GM19238 (cell line): ENCODE measurements around the gene IREB2.
"Not testable (repeated sequence)": the region's sequence is repeated elsewhere in the genome, so short reads cannot be mapped to it uniquely, and the experiment has no call there.

Experiments used
- DNase-seq: peaks from one replicate; pipeline ENCODE4 v3.0.0; 2011; ENCODE audit warnings: low spot score; ENCODE audit not compliant: insufficient read length

Gene IREB2, protein sequence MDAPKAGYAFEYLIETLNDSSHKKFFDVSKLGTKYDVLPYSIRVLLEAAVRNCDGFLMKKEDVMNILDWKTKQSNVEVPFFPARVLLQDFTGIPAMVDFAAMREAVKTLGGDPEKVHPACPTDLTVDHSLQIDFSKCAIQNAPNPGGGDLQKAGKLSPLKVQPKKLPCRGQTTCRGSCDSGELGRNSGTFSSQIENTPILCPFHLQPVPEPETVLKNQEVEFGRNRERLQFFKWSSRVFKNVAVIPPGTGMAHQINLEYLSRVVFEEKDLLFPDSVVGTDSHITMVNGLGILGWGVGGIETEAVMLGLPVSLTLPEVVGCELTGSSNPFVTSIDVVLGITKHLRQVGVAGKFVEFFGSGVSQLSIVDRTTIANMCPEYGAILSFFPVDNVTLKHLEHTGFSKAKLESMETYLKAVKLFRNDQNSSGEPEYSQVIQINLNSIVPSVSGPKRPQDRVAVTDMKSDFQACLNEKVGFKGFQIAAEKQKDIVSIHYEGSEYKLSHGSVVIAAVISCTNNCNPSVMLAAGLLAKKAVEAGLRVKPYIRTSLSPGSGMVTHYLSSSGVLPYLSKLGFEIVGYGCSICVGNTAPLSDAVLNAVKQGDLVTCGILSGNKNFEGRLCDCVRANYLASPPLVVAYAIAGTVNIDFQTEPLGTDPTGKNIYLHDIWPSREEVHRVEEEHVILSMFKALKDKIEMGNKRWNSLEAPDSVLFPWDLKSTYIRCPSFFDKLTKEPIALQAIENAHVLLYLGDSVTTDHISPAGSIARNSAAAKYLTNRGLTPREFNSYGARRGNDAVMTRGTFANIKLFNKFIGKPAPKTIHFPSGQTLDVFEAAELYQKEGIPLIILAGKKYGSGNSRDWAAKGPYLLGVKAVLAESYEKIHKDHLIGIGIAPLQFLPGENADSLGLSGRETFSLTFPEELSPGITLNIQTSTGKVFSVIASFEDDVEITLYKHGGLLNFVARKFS

DNA sequence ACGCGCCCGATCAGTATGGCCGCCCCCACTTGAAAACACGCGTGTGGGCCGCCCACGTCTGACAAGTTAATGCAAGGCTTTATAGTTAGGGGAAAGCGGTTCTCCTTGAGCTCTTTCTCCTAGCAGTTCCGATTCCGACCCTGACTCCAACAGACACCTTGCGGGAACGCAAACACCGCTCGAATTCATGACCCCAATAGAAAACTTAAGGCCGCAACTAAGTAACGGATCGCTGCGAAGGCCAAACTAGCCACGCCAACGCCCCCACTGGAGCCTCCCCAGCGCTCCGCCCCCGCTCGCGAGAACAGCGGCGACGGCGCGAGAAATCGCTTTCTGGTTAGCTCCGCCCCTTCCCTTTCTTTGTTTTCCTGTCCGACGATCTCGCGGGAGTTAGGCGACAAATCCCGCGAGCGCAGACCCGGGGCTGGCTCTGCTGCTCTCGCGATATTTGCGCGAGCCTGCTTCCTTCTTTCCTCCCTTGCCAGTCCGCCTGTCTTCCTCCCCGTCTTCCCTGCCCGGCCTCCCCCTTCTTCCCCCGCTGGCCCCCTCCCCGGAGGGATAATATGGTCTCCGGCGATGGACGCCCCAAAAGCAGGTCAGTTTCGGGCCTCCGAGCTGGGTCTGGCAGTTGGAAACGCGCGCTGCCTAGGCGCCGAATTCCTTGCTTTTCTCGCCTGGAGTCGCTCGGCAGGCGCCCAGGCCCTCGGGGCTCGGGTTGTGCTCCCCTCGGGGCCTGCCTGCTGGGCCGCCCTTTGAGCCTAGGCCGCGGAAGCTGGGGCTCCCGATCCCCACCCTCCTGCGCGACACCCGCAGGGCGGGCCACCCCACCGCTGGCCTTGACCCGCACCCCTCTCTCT is at the start of gene IREB2:
Gene IREB2 (plus strand): TSS at position 455 of the 857 bp plus-strand sequence. CDS start 122 bp downstream, at position 577.
- DNase-seq: peak; percentile 90

DNA sequence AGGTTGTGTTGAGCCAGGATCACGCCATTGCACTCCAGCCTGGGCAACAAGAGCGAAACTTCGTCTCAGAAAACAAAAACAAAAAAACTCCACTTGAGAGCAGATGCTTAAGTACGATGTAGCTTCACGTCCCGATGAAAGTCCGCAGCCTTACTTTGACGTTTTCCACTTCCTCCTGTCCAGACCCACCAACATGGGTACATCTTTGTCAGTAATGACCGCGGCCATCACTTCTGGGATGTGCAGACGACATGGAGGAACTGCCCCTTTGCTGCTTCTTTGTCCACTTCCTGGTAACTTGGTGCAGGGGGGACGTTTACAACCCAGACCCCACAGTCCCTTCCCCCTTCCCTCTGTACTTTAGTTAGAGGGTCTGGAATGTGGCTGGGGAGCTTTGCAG is 49.2 kb upstream of the IREB2 start:
- DNase-seq: no peak

DNA sequence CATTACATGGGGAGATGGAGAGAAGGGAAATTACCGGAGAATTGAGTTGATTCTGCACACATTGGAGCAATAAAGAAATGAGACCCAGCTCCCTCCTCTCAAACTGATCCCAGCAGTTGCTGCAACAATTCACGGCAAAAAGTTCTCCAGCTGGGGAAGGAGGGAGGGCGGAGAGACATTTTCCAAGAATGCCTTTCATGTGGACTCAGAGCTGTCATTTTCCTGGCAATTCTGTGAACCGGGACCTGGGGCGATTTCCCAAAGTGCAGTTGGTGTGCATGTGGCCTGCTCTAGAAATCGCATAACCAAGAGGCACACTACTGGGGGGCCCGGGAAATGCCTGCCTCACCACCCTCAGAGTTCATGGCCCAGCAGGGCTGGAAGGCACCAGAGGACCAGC is 48.7 kb upstream of the IREB2 start:
- DNase-seq: no peak

DNA sequence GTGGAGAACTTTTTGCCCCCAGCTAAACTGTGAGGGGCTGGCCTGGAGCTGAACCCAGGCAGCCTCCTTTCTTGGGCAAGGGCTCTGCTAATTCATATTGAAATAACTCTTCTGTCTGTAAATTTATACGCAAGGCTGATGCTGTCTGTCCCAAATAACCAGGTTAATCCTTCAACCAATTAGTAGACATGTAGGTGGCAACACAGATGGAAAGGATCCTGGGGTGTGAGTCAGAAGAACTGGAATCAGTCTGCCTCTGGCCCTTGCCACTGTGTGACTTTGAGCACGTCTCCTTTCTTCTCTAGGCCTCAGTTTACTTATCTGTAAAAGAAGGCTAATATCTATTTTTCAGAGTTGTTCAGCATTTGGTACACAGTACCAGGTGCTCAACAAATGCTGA is 48.3 kb upstream of the IREB2 start:
- no peak for DNase-seq

DNA sequence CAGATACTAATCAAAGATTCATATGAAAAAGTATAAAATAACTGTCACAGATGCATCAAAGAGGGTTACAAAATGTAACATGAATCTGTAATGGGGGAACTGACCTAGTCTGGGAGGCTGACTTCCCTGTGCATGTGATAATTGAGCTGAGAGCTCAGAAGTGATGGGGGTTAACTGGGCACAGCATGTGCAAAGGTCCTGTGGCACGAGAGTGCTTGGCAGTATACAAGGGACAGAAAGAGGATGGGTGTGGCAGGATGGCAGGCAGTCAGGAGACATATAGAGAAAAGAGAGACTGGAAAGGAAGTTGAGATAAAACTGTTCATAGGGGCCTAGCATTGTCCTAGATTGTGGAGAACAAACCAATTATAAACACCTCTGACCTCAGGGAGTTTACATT is 47.8 kb upstream of the IREB2 start:
- DNase-seq: no peak

DNA sequence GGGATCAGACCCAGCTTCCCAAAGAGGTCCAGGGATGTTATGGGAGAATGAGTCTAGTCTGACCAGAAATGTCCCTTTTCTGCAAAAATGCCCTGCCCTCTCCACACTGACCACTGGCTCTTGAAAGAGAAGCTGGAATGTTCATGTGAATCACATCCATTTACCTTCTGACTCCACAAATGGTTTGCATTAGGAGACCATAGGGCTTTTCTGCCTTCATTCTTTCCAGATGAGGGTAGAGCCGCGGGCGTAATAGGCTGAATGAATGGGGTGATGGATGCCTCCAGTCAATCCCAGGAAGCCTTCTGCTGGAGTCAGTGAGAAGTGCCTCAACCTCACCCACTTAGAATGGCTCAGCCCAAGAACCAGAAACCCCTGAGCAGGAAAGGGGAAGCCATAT is 47.2 kb upstream of the IREB2 start:
- DNase-seq: no peak

DNA sequence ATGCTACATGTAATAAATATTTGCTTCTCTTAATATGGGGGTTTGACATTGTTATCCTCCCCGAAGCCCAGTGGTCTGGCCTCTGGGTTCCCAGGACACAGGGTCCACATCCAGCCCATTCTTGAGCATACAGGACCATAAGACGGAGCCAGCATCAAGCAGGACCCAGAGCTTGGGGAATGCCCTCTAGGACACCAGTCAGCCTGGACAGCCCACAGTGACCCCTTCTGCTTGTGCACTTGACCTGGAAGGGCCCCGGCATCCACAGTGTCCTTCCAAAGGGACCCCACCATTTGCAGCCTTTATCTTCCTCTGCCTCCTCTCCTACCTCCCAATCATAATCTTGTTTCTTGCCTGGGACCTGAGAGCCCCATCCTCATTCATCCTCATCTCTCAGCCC is 46.2 kb upstream of the IREB2 start:
- no peak for DNase-seq

DNA sequence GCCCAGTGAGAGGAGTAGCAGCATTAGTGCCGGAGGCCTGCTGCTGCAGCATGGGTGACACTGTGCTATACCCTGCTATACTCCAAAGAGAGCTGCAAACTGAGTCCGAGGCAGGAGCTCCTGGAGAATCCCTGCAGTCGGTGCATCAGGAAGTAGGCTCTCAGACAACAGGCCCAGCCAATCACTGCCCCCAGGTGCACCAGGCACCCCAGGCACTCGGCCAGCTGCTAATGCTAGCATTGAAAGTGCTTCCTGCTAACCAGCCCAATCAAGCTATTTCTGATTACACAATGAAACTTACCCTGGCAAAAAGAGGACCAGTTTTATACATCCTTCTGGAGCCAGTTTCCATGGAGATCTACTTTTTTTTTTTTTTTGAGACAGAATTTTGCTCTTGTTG is 45.6 kb upstream of the IREB2 start:
- no peak for DNase-seq

DNA sequence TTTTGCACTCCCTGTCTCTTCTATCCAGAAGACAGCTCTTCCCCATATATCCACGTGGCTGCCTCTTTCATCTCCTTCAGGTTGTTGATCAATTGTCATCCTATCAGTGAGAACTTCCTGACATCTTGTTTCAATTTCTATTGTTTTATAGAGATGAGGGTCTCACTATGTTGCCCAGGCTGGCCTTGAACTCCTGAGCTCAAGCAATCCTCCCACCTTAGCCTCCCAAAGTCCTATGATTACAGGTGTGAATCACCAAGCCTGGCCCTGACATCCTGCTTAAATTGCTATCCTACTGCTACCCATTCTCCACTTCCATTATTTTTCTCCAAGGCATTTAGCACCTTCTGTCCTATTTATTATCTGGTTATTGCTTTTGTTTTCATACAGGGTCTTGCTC is 44.9 kb upstream of the IREB2 start:
- DNase-seq: no peak

DNA sequence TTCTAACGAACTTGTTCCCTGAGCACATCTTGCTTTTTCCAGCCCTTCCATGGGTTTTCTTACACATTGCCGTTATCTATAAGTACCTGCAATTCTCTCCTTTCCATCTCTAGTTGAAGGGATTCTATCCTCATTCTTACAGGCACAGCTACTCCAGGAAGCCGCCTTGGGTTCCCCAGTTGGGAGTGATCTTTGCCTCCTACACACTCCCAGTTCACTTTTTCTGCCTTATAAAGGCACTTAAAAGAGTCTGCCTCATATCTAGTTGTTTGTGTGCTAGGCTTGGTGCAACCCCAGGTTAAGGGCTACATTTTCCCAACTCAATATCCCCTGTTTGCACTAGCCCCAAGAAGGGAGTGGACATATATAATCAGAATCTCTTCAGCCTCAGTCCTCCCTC is 44.0 kb upstream of the IREB2 start:
- no peak for DNase-seq

DNA sequence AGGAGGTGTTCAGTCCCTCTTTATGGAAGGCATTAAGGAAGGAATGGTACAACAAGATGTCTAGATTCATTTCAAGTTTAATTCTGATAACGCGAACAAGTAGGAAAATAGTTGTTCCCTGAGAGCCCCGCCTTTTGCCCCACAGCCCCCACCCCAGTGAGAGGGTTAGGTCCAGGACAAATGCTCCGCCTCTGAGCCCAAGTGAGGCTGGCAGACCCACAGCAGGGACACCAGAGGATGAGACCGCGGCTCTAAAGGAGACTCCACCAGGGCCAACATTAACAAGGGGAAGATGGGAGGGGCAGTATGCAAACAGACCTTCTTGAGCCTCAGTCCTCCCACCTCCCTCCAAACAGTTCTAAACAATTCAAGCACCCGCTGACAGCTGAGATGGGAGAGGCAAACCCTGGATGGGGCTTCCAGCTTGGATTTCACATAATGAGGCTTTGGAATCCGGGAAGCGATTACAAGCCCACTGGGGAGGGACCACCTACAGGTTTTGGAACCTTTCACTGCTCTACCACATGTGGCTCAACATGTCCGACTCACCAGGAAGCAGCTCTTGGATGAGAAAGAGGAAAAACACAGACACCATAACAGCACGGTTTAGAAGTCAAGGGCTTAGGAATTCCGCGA is 42.9 kb upstream of the IREB2 start:
- no peak for DNase-seq

DNA sequence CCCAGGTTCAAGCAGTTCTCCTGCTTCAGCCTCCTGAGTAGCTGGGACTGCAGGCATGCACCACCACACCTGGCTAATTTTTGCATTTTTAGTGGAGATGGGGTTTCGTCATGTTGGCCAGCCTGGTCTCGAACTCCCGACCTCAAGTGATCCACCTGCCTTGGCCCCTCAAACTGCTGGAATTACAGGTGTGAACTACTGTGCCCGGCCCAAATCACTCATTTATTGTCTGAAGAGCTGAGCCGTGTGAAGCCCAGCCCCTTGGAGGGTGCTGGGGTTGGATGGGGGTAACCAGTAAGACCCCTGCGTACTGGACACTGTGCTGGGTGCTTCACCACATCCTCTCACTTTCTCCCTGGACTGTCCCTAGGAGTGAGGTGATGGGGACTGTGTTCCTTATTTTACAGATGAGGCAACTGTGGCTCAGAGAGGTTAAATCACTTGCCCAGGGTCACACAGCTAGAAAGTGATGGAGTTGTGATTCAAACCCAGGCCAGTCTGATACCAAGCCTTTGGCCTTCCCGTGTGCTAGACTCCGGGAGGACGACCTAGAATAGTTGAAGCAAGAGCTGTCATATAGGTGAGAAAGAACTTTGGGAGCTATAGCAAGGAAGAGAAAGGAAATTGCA is 41.7 kb upstream of the IREB2 start:
- DNase-seq: no peak

DNA sequence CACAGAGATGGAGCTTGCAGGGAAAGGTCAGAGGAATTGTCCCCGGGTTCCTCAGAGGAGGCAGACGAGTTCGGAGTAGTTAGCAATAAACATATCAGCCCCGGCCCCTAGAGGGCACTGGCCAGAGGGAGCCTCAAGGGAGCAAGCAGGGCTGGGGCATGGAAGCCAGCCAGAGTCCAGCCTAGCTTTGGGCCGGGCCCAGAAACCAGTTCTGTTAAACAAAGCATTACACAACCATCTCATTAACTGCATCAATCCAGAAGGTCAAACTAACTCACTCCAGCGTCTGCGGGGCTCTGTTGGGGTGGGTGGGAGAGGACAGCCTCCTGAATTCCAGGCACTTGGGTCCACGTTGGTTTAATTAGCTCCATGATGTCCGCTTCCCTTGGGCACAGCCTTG is 41.0 kb upstream of the IREB2 start:
- DNase-seq: no peak

DNA sequence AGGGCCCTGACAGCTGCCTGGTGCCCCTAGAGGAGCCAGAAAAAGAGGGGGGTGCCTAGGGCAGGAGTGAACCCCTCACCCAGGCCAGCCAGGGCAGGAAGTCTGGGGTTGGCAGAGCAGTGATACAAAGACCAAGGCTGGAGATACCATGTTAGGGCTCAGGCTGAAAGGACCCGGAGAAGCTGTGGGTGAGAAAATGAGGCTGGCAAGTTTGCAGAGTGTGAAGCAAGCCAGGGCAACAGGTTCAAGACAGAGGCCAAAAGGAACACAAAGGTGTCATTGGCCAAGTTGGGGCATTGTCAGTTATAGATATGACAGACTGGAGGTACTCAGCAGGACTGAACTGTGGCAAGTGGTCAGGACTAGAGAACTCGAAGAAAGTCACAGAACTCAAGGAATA is 40.6 kb upstream of the IREB2 start:
- no peak for DNase-seq

DNA sequence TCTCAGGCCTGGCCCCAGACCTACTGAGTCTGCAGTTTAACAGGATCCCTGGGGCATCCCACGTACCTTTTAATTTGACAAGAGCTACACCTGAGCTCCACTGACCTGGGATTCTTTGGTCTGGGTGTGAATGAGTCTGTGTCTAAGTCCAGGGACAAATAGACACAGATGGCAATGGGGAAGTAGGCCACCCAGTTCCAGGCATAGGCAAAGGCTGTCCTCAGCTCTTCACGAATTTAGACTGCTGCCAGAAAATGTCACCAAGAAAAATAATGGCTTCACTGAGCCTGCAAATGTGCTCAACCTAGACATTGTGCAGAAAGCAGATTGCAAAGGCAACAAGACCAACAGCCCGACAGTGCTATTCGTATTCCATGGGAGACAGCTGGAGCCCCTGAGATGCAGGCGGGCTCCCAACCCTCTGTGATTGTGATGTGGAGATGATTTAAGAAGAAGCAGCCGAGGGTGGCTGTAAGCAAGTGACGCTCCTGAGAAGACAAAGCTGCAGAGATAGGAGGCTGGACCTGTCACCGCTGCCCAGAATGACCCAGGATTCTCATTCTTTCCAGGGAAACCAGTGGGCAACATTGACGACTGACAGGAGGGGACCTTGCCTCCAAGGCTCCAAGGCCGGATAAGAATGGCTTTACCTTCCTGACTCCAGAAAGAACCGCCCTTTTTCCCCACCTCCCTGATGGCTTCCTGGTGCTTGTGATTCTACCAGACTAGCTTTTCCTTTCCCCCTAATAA is 39.8 kb upstream of the IREB2 start:
- DNase-seq: no peak

DNA sequence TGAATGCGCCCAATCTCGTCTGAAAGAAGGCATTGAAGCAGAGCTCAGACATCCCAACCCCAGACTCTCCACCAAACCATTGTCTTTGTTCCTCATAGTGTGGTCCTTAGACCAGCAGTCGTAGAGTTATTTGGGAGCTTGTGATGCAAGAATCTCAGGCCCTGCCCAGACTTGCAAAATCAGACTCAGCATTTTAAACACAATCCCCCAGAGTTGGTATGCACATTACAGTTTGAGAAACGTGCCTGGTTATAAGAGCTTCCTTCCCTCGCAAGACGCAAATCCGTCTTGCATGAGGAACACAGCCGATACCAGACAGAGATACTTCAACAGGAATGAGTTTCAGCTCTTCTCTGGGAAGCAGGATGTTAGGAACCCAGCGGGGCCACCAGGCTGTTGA is 38.9 kb upstream of the IREB2 start:
- DNase-seq: no peak

DNA sequence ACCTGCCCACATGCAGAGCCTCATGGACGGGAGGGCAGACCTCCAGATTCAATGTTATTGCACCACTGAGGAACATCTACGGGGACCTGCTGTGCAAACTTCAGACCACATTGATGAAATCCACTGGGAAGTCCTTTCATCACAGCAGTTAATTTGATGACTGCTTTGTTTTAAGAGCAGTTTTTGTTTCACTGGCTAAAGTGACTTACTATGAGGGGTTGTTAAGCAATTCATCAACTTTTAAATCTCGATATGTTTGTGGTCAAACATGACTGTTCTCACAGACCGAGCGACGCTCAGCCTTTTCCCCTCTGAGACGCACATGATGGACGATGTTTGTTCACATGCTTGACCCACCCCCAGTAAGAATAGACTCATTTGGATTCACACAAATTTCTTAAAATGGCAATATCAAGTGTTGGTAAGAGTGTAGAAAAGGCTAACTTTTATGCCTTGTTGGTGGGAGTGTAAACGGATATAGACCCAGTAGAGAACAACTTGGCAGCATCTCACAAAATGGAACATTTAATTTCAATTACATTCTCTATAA is 35.9 kb upstream of the IREB2 start:
- DNase-seq: no peak

DNA sequence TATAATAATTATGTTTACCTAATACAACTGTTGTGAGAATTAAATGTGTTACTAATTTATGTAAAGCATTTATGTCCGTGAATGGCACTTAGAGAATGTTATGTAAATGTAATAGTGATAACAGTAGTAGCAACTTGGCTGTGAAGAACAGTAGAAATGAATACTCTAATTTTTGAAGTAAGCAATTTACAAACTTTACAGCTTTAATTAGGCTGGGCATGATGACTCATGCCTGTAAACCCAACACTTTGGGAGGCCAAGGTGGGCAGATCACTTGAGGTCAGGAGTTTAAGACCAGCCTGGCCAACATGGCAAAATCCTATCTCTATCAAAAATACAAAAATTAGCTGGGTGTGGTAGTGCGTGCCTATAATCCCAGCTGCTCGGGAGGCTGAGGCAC is 33.9 kb upstream of the IREB2 start:
- no peak for DNase-seq

DNA sequence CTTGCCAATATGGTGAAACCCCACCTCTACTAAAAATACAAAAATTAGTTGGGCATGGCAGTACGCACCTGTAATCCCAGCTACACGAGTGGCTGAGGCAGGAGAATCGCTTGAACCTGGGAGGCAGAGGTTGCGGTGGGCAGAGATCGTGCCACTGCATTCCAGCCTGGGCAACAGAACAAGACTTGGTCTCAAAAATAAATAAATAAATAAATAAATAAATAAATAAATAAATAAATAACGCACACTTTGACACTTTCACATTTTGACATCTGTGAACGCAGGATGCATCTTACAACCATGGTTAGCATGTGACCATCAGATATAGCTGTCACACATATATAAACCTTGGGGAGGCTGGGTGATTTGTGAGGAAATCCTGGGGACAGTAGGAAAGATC is 33.2 kb upstream of the IREB2 start:
- DNase-seq: not testable (repeated sequence)
